WTC11 (cell line): ENCODE data around the gene PIAS2. TPM values are rescaled to one million over a fixed set of nuclear protein-coding genes. Genes with fewer than 3 reads are reported as not detected.

Experiments
- ATAC-seq: fragments of 200-7000 bp; cut with Tn5 transposase; 2 replicates; pipeline ENCODE4 v1.10.0; 2021; ENCODE audit warnings: mild to moderate bottlenecking, moderate library complexity
- CTCF ChIA-PET: fragments of 300-600 bp; sonication (Branson Sonifier 250); formaldehyde crosslinking; loops from one replicate; lab custom pipeline; 2021; ENCODE audit warnings: antibody characterized with exemption; lab: Charles Lee
- POLR2A ChIA-PET: fragments of 350-600 bp; sonication (Branson Sonifier 250); formaldehyde crosslinking; loops from one replicate; lab custom pipeline; 2021; ENCODE audit warnings: antibody characterized with exemption; lab: Charles Lee
- DNase-seq: peaks from one replicate; pipeline ENCODE4 v3.0.0; 2021; ENCODE audit warnings: low spot score
- H3K27ac Mint-ChIP-seq: 2 replicates; pipeline ENCODE4 v1.8.0; 2021; ENCODE audit warnings: mixed read lengths
- H3K27me3 Mint-ChIP-seq: 2 replicates; pipeline ENCODE4 v1.8.0; 2021; ENCODE audit warnings: low read depth, mild to moderate bottlenecking, moderate library complexity, mixed read lengths
- H3K36me3 Mint-ChIP-seq: 2 replicates; pipeline ENCODE4 v1.8.0; 2021; ENCODE audit warnings: mixed read lengths
- H3K4me1 Mint-ChIP-seq: 2 replicates; pipeline ENCODE4 v1.8.0; 2022; ENCODE audit warnings: mixed read lengths
- H3K4me3 Mint-ChIP-seq: 2 replicates; pipeline ENCODE4 v1.8.0; 2021; ENCODE audit warnings: mild to moderate bottlenecking, moderate library complexity, mixed read lengths
- H3K9me3 Mint-ChIP-seq: 2 replicates; pipeline ENCODE4 v1.8.0; 2021; ENCODE audit warnings: mixed read lengths
- CBFB ChIP-seq: sonication (generic); formaldehyde crosslinking; IDR thresholded peaks from 2 replicates; pipeline ENCODE4 v1.8.1; 2022; ENCODE audit warnings: mild to moderate bottlenecking, low read depth, missing genetic modification reagents
- total RNA-seq: library from RNA; stranded (reverse); gene quantifications from 3 replicates; pipeline ENCODE4 v1.2.3, GENCODE V29; 2021
- TF ChIP-seq, protein P1 (sequence below): fragments of 200-600 bp; IDR thresholded peaks from 2 replicates; pipeline ENCODE4 v1.8.0; 2022; ENCODE audit warnings: antibody characterized with exemption
- TF ChIP-seq, protein P2 (sequence below): sonication (generic); formaldehyde crosslinking; IDR thresholded peaks from 2 replicates; pipeline ENCODE4 v1.8.0; 2023; ENCODE audit warnings: mild to moderate bottlenecking, missing genetic modification reagents
- TF ChIP-seq, protein P3 (sequence below): sonication (generic); formaldehyde crosslinking; IDR thresholded peaks from 2 replicates; pipeline ENCODE4 v1.8.1; 2023; ENCODE audit warnings: mild to moderate bottlenecking, missing genetic modification reagents
- TF ChIP-seq, protein P4 (sequence below): sonication (generic); formaldehyde crosslinking; IDR thresholded peaks from 2 replicates; pipeline ENCODE4 v1.8.0; 2022; ENCODE audit warnings: mild to moderate bottlenecking, missing genetic modification reagents
- TF ChIP-seq, protein P5 (sequence below): sonication (generic); formaldehyde crosslinking; IDR thresholded peaks from 2 replicates; pipeline ENCODE4 v1.8.0; 2023; ENCODE audit warnings: missing genetic modification reagents

Gene PIAS2
- total RNA-seq, 1 experiment from 2014 or later: 50.7 TPM

DNA sequence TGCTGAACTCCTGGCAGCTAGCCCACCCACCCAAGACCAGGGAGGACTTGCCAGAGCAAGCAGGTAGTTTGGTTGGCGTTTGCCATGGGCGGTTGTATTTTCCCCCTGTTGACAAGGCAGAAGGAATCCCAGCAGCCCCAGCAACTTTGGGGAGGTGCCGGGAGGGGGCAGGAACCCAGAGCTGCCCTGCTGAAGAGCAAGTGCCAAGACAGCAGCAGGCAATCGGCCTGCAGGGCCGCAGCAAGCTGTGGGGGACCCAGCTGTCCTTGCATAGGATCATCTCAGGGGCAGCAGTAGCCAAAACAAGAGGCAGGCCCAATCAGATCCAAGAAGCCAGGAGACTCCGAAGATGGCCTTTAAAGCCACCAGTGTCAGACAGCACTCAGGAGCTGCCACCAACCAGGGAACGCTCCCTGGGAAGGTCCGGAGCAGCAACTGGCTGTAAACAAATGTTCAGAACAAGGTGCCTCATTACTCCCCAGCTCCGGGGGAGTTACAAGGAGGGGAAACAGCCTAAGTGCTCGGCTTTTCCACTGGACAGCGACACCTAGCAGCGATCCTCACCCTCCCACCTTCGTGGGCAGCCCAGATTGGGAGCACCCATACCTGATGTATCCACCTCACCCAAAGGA, 162.5 kb downstream of the PIAS2 start (continued):
- TF ChIP-seq, protein P1, sequence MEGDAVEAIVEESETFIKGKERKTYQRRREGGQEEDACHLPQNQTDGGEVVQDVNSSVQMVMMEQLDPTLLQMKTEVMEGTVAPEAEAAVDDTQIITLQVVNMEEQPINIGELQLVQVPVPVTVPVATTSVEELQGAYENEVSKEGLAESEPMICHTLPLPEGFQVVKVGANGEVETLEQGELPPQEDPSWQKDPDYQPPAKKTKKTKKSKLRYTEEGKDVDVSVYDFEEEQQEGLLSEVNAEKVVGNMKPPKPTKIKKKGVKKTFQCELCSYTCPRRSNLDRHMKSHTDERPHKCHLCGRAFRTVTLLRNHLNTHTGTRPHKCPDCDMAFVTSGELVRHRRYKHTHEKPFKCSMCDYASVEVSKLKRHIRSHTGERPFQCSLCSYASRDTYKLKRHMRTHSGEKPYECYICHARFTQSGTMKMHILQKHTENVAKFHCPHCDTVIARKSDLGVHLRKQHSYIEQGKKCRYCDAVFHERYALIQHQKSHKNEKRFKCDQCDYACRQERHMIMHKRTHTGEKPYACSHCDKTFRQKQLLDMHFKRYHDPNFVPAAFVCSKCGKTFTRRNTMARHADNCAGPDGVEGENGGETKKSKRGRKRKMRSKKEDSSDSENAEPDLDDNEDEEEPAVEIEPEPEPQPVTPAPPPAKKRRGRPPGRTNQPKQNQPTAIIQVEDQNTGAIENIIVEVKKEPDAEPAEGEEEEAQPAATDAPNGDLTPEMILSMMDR: no peak
- TF ChIP-seq, protein P2, sequence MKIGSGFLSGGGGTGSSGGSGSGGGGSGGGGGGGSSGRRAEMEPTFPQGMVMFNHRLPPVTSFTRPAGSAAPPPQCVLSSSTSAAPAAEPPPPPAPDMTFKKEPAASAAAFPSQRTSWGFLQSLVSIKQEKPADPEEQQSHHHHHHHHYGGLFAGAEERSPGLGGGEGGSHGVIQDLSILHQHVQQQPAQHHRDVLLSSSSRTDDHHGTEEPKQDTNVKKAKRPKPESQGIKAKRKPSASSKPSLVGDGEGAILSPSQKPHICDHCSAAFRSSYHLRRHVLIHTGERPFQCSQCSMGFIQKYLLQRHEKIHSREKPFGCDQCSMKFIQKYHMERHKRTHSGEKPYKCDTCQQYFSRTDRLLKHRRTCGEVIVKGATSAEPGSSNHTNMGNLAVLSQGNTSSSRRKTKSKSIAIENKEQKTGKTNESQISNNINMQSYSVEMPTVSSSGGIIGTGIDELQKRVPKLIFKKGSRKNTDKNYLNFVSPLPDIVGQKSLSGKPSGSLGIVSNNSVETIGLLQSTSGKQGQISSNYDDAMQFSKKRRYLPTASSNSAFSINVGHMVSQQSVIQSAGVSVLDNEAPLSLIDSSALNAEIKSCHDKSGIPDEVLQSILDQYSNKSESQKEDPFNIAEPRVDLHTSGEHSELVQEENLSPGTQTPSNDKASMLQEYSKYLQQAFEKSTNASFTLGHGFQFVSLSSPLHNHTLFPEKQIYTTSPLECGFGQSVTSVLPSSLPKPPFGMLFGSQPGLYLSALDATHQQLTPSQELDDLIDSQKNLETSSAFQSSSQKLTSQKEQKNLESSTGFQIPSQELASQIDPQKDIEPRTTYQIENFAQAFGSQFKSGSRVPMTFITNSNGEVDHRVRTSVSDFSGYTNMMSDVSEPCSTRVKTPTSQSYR (CRISPR knock-in tag): no peak
- TF ChIP-seq, protein P3, sequence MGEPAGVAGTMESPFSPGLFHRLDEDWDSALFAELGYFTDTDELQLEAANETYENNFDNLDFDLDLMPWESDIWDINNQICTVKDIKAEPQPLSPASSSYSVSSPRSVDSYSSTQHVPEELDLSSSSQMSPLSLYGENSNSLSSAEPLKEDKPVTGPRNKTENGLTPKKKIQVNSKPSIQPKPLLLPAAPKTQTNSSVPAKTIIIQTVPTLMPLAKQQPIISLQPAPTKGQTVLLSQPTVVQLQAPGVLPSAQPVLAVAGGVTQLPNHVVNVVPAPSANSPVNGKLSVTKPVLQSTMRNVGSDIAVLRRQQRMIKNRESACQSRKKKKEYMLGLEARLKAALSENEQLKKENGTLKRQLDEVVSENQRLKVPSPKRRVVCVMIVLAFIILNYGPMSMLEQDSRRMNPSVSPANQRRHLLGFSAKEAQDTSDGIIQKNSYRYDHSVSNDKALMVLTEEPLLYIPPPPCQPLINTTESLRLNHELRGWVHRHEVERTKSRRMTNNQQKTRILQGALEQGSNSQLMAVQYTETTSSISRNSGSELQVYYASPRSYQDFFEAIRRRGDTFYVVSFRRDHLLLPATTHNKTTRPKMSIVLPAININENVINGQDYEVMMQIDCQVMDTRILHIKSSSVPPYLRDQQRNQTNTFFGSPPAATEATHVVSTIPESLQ (CRISPR knock-in tag): no peak

DNA sequence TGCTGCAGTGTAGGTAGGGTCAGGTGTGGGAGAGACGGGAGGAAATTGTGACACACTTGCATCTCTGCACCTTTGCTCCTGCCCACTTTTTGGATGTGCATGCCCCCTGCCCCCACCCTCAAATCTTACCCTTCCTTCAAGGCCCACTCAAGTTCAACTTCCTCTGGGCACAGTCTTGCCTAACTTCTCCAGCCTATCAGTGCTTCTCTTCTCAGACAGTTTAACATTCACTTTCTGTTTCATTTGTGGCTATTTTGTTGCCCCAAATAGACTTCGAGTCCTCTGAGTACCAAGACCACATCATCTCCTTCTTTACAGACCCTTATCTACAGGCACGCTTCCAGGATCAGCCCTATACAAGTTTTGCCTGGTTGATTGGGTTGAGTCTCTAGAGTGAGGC, 163.1 kb downstream of the PIAS2 start:
- peaks cover 24% of the 10 kb centered on the region for H3K4me1 Mint-ChIP-seq
- no peaks in the 10 kb centered on the region for H3K9me3 Mint-ChIP-seq
- no peak for DNase-seq
- H3K36me3 Mint-ChIP-seq: no peaks in the 10 kb centered on the region
- H3K4me3 Mint-ChIP-seq: no peak overlapping the region
- POLR2A ChIA-PET: no interaction called here
- H3K27ac Mint-ChIP-seq: no peak overlapping the region
- peaks cover 38% of the 10 kb centered on the region for H3K27me3 Mint-ChIP-seq
- ATAC-seq: no peak
- CTCF ChIA-PET: interaction anchor here (0.8 to 2.1 kb wide), 4 partner anchors 12 to 96 kb away, joined by 3 to 6 read pairs (median 4); no protein-coding TSS in a partner anchor
- TF ChIP-seq, protein P4, sequence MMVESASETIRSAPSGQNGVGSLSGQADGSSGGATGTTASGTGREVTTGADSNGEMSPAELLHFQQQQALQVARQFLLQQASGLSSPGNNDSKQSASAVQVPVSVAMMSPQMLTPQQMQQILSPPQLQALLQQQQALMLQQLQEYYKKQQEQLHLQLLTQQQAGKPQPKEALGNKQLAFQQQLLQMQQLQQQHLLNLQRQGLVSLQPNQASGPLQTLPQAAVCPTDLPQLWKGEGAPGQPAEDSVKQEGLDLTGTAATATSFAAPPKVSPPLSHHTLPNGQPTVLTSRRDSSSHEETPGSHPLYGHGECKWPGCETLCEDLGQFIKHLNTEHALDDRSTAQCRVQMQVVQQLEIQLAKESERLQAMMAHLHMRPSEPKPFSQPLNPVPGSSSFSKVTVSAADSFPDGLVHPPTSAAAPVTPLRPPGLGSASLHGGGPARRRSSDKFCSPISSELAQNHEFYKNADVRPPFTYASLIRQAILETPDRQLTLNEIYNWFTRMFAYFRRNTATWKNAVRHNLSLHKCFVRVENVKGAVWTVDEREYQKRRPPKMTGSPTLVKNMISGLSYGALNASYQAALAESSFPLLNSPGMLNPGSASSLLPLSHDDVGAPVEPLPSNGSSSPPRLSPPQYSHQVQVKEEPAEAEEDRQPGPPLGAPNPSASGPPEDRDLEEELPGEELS (CRISPR knock-in tag): no peak
- TF ChIP-seq CBFB: no peak
- TF ChIP-seq, protein P5, sequence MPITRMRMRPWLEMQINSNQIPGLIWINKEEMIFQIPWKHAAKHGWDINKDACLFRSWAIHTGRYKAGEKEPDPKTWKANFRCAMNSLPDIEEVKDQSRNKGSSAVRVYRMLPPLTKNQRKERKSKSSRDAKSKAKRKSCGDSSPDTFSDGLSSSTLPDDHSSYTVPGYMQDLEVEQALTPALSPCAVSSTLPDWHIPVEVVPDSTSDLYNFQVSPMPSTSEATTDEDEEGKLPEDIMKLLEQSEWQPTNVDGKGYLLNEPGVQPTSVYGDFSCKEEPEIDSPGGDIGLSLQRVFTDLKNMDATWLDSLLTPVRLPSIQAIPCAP: no peak

Other genes starting within 250 kb of the PIAS2 start
- 2.8 to 5.4 TPM (median 3.1 TPM) in 3 replicates for gene ST8SIA5, start 160.5 kb downstream of the PIAS2 start, total RNA-seq
- 9.9 to 12.1 TPM (median 11.7 TPM) in 3 replicates for gene KATNAL2, start 95 bp upstream of the PIAS2 start, total RNA-seq
- not detected in 3 replicates for gene ELOA2, start 118.1 kb upstream of the PIAS2 start, total RNA-seq
- 42.1 to 57.6 TPM (median 49.6 TPM) in 3 replicates for gene HDHD2, start 233.0 kb upstream of the PIAS2 start, total RNA-seq